NCI-H1417 treated with DMSO at 0.1 percent for 48 hours (cell line): ENCODE measurements around the gene IFT80.

Experiments
- DNase-seq: peaks from one replicate; lab custom pipeline; 2025; lab: John Stamatoyannopoulos, UW

Gene IFT80

GRCh38 chr3:160399125-160400029, at the start of gene IFT80, which contains the start of gene SMC4:
IFT80 (minus strand) TSS chr3:160399225; CDS start chr3:160384600, 14,625 bp downstream.
SMC4 (plus strand) TSS chr3:160399650; CDS start chr3:160400827, 1,177 bp downstream.
- peak; percentile 97 for DNase-seq

- DNase-seq, result no peak
Observed at GRCh38 chr3:160447544-160447943, 48.5 kb upstream of the IFT80 start.

GRCh38 chr3:160446522-160447056, 47.6 kb upstream of the IFT80 start:
- no peak for DNase-seq

GRCh38 chr3:160445854-160446253, 46.8 kb upstream of the IFT80 start:
- DNase-seq, result no peak

GRCh38 chr3:160444411-160444810, 45.4 kb upstream of the IFT80 start:
- no peak for DNase-seq

GRCh38 chr3:160440687-160441086, 41.7 kb upstream of the IFT80 start:
- no peak for DNase-seq

GRCh38 chr3:160437083-160437455, 38.0 kb upstream of the IFT80 start:
- DNase-seq, result no peak

GRCh38 chr3:160435747-160436146, 36.7 kb upstream of the IFT80 start:
- no peak for DNase-seq

GRCh38 chr3:160435095-160435494, 36.1 kb upstream of the IFT80 start:
- DNase-seq, result no peak

GRCh38 chr3:160434071-160434470, 35.0 kb upstream of the IFT80 start:
- DNase-seq, result no peak

GRCh38 chr3:160427832-160428424, 28.9 kb upstream of the IFT80 start:
- DNase-seq, result no peak

GRCh38 chr3:160417311-160417710, 18.3 kb upstream of the IFT80 start:
- no peak for DNase-seq

- peak; percentile 62 for DNase-seq
Observed at GRCh38 chr3:160413613-160414248, 14.7 kb upstream of the IFT80 start.

- no peak for DNase-seq
Observed at GRCh38 chr3:160412477-160412876, 13.5 kb upstream of the IFT80 start.

GRCh38 chr3:160409812-160410610, 11.0 kb upstream of the IFT80 start:
- no peak for DNase-seq

- DNase-seq, result no peak
Observed at GRCh38 chr3:160403796-160404470, 4.9 kb upstream of the IFT80 start.

- no peak for DNase-seq
Observed at GRCh38 chr3:160403028-160403545, 4.1 kb upstream of the IFT80 start.

GRCh38 chr3:160402221-160403027, 3.4 kb upstream of the IFT80 start:
- no peak for DNase-seq

GRCh38 chr3:160401291-160402095, 2.5 kb upstream of the IFT80 start:
- DNase-seq, result no peak
